ENCODE data around the gene SLC5A10. TPM values are rescaled to one million over a fixed set of nuclear protein-coding genes. Genes with fewer than 3 reads are reported as not detected.

SLC5A10 gene
- total RNA-seq, 1 experiment from 2014 or later: not detected

GRCh38 chr17:18992454-18993130, 40.6 kb downstream of the SLC5A10 start:
- Histone ChIP-seq H3K27me3 (ENCODE audit: insufficient read depth, low read length) (no peaks in the 10 kb centered on the region), H2BK20ac (ENCODE audit: low read depth, low read length, poor library complexity, severe bottlenecking) (no peak overlapping the region), H2AK5ac (ENCODE audit: insufficient read length, low read length) (no peak overlapping the region), H2AFZ (ENCODE audit: low read length) (no peak overlapping the region), H2BK5ac (ENCODE audit: insufficient read length, low read length) (no peak overlapping the region), H2BK12ac (ENCODE audit: insufficient read length, low read depth, low read length) (no peak overlapping the region), H3K23me2 (ENCODE audit: insufficient read length, low read depth, low read length, poor library complexity, severe bottlenecking) (no peaks in the 10 kb centered on the region), H3K18ac (ENCODE audit: insufficient read length, low read depth, low read length) (no peak overlapping the region), H3K4me2 (ENCODE audit: insufficient read depth, insufficient read length, low read length) (no peak overlapping the region), H2BK120ac (ENCODE audit: low read depth, low read length, poor library complexity, severe bottlenecking) (no peak overlapping the region), H3T11ph (ENCODE audit: low read length) (no peak overlapping the region), H3K79me1 (ENCODE audit: insufficient read depth, low read depth, low read length, poor library complexity, severe bottlenecking) (no peaks in the 10 kb centered on the region), H4K20me1 (ENCODE audit: control insufficient read depth, insufficient read depth, insufficient read length) (no peaks in the 10 kb centered on the region), H4K8ac (replicated peaks; ENCODE audit: insufficient read length, low read depth, low read length) (no peak overlapping the region), H3K4ac (ENCODE audit: low read depth, low read length) (no peak overlapping the region), H4K91ac (ENCODE audit: insufficient read length, low read depth, low read length) (no peak overlapping the region), H2BK15ac (ENCODE audit: low read depth, low read length) (no peak overlapping the region), H3K23ac (ENCODE audit: insufficient read length, low read depth, low read length) (no peak overlapping the region), H3K14ac (ENCODE audit: insufficient read depth, low read length) (no peak overlapping the region), H3K9me3 (ENCODE audit: control insufficient read depth, low read depth, low read length) (no peaks in the 10 kb centered on the region), H3K56ac (ENCODE audit: insufficient read length, low read depth, low read length) (no peak overlapping the region), H3K27ac (ENCODE audit: insufficient read length, low read depth, low read length) (no peak overlapping the region), H3K79me2 (ENCODE audit: insufficient read depth, low read length) (peaks cover 1% of the 10 kb centered on the region; the same call in 1 of the 2 replicates), H4K5ac (ENCODE audit: insufficient read length, low read depth, low read length) (no peak overlapping the region), H3K4me1 (ENCODE audit: insufficient read depth, low read length) (no peaks in the 10 kb centered on the region), H3K9ac (ENCODE audit: extremely low read depth, insufficient read length, low read length) (no peak overlapping the region)
- Mint-ChIP-seq H3K27ac (peak overlapping the region in 1 of 3 experiments; percentile 21; a peak in 2 of 7 replicates), H3K9me3 (peaks cover 4 to 8% of the 10 kb centered on the region in 2 experiments), H3K4me1 (peaks cover 3 to 7% of the 10 kb centered on the region in 2 experiments; a peak in 3 of 4 replicates), H3K36me3 (ENCODE audit: insufficient read depth in 1 of 3, low read depth in 3 of 3) (peaks cover 21 to 38% (median 36%) of the 10 kb centered on the region in 3 experiments), H3K27me3 (ENCODE audit: low read depth) (no peaks in the 10 kb centered on the region; the same call in 1 of the 2 replicates), H3K4me3 (no peak overlapping the region)
- no peak for TF ChIP-seq CTCF (conservative IDR thresholded peaks at IDR 0.05)
- no peak for DNase-seq
- WGBS (ENCODE audit: extremely low coverage, insufficient read length, low lambda C conversion rate): no CpG with 5 or more reads among the region's 22 CpGs
